Left hindlimb (tissue), 1 donor: ENCODE data around the gene GPC6.

Experiments used
- DNase-seq: peaks from one replicate; pipeline ENCODE4 v3.0.0-alpha.2; 2018

Gene GPC6

GRCh38 chr13:93753639-93754038 is 527.0 kb downstream of the GPC6 start:
- DNase-seq = no peak

- no peak for DNase-seq
Observed at GRCh38 chr13:93755341-93755740, 528.7 kb downstream of the GPC6 start.

DNA sequence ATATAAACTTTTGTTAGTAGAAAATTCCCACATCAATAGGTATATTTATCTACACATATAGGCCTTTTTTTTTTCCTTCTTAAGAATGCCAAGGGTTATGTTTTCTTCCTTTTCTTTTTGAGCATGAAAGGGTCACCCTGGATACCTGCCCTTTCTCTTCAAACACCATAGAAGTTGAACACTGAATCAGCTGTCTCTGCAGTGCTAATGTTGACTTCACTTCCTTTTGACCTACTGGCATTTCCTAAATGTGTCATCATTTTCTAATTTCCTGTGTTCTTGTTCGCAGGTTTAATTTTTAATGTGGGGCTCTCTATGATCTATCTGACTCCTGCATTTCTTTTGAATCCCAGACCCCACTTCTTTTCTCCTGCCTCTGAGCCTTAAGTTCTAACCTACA is 532.0 kb downstream of the GPC6 start:
- DNase-seq = no peak

- no peak for DNase-seq
Observed at GRCh38 chr13:93762708-93763426, 536.3 kb downstream of the GPC6 start.

DNA sequence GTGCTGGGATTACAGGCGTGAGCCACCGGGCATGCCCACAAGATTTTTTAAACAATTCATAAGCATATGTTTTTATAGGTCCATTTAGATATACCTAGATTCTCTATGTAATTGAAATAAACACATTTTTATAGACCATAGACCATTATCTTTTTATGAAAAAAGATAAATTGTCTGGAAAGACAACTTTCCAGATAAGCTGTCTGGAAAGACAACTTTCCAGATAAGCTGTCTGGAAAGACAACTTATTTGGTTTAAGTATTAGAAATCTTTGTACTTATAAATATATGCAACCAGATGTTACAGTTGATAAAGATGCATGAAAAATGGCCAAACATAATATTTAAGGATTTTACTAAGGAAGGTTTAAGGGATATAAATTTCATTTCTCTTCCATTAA is 538.5 kb downstream of the GPC6 start:
- DNase-seq = no peak

DNA sequence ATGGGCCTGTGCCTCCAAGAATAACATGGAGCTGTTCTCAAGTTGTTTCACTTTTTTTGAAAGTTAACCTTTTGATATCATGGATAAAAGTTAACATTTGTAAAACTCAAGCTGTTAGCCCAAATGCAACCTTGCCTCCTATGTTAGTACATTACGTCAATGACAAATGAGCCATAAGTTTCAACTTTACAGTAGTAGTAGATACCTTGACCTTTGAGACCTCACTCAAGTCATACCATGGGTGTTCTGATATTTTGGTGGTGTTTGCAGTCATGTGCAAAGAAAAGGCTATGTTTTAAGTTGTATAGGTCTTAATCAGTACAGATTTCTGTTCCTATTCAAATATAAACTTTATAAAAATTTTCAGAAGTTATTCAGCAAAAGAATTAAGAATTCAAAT is 539.2 kb downstream of the GPC6 start:
- no peak for DNase-seq

DNA sequence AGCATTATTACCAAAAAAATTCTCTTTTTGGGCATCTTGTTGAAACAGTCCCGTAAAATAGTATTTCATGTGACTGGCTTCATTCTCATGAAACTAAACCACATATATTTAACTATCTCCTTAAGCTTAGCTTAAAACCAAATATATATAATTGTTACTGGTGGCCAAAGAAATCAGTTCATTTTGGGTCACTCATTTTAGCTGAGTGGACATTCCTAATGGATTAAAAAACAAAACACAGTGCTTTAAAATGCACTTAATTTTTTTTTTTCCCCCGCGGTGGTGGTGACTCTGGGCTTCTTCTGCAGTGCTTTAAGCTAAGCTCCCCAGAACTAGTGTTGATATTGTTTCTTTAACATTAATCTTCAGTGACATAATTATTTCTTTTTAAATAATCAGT is 540.1 kb downstream of the GPC6 start:
- no peak for DNase-seq

GRCh38 chr13:93767180-93767916 is 540.7 kb downstream of the GPC6 start:
- DNase-seq = no peak

DNA sequence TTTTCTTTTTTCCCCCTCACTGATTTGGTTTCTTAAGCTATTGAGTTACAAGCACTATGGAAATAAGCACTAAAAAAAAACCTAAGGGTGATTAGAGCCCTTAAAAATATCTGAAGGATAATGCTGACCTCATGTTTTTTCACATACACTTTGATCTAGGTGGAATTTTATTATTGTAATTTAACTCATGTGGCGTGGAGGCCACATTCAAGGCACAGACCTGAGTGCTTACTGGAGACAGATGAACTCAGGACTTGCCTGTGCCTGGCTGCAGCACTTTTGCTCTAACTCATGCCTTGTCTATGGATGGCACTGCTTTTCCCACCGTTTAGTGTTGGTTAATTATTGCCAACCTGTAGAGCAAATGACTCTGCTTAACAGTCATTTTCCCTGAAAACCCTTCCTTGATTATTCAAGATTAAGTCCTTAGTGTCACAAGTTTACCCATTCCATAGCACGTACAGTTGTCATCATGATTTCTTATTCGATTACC is 541.4 kb downstream of the GPC6 start:
- DNase-seq = no peak

DNA sequence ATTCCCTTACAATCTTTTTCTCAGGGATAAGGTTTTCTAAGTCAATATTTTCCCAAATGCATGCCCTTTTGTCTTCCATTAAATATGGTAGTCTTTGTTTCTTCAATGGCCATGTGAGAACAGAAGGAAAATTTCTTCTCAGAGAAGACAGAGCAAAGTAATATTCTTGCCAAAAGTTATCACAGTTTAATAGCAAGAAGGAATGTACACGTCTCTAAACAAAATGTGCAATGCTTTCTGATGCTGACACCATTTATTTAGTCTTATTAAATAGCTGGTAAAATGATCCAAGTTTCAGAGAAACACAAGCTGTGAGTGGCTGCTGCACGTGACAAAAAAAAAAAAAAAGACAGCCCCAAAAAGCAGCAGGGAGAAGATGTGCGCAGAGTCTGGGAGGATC is 542.5 kb downstream of the GPC6 start:
- DNase-seq = no peak

- no peak for DNase-seq
Observed at GRCh38 chr13:93769607-93770006, 543.0 kb downstream of the GPC6 start.

DNA sequence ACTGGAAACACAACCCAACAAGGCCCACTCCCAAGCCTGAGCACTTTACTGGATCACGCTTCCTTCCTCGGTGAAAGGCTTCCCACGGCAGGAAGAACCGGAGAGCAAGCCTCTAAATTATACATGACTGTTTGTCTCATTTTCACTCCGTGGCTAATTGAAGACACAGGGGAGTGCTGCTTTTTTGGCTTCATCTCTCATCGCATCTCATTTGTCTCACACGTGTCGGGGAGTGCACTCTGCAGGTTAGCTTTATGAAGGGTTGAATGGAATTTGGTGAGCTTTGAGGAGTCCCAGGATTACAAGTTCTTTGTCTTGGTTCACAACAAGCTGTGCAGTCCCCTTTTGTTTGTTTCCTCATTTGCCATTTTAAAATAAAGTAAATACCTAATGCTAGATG is 544.6 kb downstream of the GPC6 start:
- no peak for DNase-seq

- DNase-seq = no peak
Observed at GRCh38 chr13:93771782-93772181, 545.2 kb downstream of the GPC6 start.

DNA sequence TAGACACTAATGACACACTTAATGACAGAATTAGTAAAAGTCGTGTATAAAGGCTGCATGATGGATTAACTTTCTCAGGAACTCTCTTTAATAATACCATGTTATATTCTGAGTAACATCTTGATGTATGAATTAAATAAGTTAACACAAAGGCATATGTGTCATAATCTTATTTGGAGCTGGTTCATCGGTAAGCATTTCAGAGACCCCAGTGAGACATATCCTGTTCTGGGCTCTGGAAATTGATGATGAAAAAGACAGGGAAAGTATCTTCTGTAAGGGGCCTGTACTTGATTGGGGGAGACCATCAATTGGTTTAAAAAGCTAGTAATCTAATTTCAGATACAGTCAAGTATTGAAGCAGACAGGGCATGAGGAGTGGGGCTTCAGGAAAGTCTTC is 547.9 kb downstream of the GPC6 start:
- DNase-seq = no peak

- no peak for DNase-seq
Observed at GRCh38 chr13:93775027-93775426, 548.4 kb downstream of the GPC6 start.

GRCh38 chr13:93775507-93776108 is 549.0 kb downstream of the GPC6 start:
- no peak for DNase-seq

GRCh38 chr13:93776936-93777335 is 550.3 kb downstream of the GPC6 start:
- DNase-seq = no peak

GRCh38 chr13:93777504-93777903 is 550.9 kb downstream of the GPC6 start:
- no peak for DNase-seq

- DNase-seq = no peak
Observed at GRCh38 chr13:93778548-93778947, 551.9 kb downstream of the GPC6 start.

DNA sequence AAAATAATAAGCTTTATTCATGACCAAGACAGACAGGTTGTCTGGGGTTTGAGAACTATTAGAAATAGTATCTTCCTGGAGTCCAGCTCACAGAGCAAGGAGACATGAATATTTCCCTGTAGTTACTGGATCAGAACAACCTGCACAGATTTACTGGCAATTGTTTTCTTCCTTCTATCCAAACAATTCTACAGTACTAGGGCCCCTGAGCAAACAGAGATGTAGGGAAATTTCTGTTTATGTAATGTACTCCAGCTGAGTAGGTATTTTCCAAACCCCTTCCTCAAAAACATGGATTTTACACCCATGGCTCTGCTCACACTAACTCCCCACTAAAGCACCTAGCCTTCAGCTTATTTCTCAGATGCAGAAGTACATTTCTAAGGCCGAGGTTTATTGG is 557.6 kb downstream of the GPC6 start:
- DNase-seq = no peak

GRCh38 chr13:93786846-93787489 is 560.4 kb downstream of the GPC6 start:
- DNase-seq = no peak

DNA sequence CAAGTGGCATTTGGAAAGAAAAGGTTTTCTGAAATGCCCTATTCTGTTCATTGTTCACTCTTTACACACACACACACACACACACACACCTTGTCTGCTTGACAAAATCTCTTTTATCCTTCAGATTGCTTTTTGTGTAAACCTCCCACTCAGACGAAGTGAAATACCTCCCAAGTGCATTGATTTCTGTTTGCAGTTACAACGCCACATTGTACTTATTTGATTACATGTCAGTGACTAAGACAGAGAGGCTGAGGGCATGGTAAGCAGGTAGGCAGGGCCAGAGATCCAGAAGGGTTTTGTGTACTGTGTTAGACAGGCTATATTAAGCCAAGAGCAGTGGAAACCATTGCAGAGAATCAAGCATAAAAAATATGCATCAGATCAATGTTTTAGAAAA is 561.8 kb downstream of the GPC6 start:
- no peak for DNase-seq

DNA sequence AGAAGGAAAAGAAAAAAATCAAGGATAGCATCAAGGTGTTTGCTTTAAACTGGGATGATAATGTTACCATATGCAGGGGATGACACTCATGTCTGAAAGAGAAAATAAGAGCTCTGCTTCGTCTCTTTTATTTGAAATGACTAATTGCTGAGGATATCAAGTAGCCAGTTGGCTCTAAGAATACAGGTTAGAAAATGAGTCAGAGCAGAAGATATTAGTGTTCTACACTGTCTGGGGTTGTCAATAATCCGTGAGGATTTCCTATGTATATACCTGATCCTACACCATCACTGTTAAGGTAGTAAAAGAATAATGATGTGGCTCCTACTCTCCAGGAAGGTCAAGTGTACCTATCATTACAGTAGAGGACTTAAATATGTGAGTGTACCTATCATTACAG is 562.5 kb downstream of the GPC6 start:
- DNase-seq = no peak
